SK-N-SH treated with all-trans-retinoic acid at 6 μM for 48 hours (cell line): ENCODE results near the gene LRBA.

ENCODE experiments used
- ATAC-seq: fragments of 200-7000 bp; cut with Tn5 transposase; 3 replicates; pipeline ENCODE4 v1.9.1; 2020; ENCODE audit warnings: mild to moderate bottlenecking, moderate library complexity
- ARNTL ChIP-seq: fragments of 450-650 bp; formaldehyde crosslinking; IDR thresholded peaks from 2 replicates; pipeline ENCODE4 v1.5.0; 2020; ENCODE audit warnings: low read depth, mild to moderate bottlenecking, moderate library complexity, borderline replicate concordance
- BACH2 ChIP-seq: fragments of 250-450 bp; sonication (Bioruptor Pico); IDR thresholded peaks from 2 replicates; pipeline ENCODE4 v1.9.0; 2021; ENCODE audit warnings: mild to moderate bottlenecking, borderline replicate concordance
- CSDC2 ChIP-seq: fragments of 250-450 bp; sonication (Bioruptor Pico); IDR thresholded peaks from 2 replicates; pipeline ENCODE4 v1.5.0; 2020; ENCODE audit warnings: mild to moderate bottlenecking, moderate library complexity
- ESRRG ChIP-seq: fragments of 250-450 bp; sonication (Bioruptor Pico); IDR thresholded peaks from 2 replicates; pipeline ENCODE4 v1.6.1; 2021; ENCODE audit warnings: mild to moderate bottlenecking
- ISL1 ChIP-seq: fragments of 250-450 bp; sonication (Bioruptor Pico); IDR thresholded peaks from 2 replicates; pipeline ENCODE4 v2.1.2; 2022; ENCODE audit warnings: mild to moderate bottlenecking, moderate library complexity
- OSR1 ChIP-seq: fragments of 250-450 bp; sonication (Bioruptor Pico); IDR thresholded peaks from 2 replicates; pipeline ENCODE4 v1.8.0; 2022; ENCODE audit warnings: moderate library complexity, mild to moderate bottlenecking, inconsistent platforms
- PPARA ChIP-seq: fragments of 250-450 bp; sonication (Bioruptor Pico); IDR thresholded peaks from 2 replicates; pipeline ENCODE4 v1.5.0; 2020; ENCODE audit warnings: mild to moderate bottlenecking, borderline replicate concordance
- RARB ChIP-seq: fragments of 250-450 bp; sonication (Bioruptor Pico); IDR thresholded peaks from 2 replicates; pipeline ENCODE4 v1.8.0; 2021; ENCODE audit warnings: mild to moderate bottlenecking, moderate library complexity
- SNAI2 ChIP-seq: fragments of 250-450 bp; sonication (Bioruptor Pico); IDR thresholded peaks from 2 replicates; pipeline ENCODE4 v1.5.0; 2020; ENCODE audit warnings: mild to moderate bottlenecking, moderate library complexity
- TCF4 ChIP-seq: fragments of 250-450 bp; sonication (Bioruptor Pico); IDR thresholded peaks from 2 replicates; pipeline ENCODE4 v1.8.0; 2021; ENCODE audit warnings: mild to moderate bottlenecking, moderate library complexity, borderline replicate concordance
- TOX ChIP-seq: fragments of 250-450 bp; sonication (Bioruptor Pico); IDR thresholded peaks from 2 replicates; pipeline ENCODE4 v1.8.0; 2021; ENCODE audit warnings: mild to moderate bottlenecking, moderate library complexity, borderline replicate concordance
- ZC3H10 ChIP-seq: fragments of 250-450 bp; sonication (Bioruptor Pico); IDR thresholded peaks from 2 replicates; pipeline ENCODE4 v1.5.1; 2021; ENCODE audit warnings: mild to moderate bottlenecking, moderate library complexity
- ZFP3 ChIP-seq: fragments of 250-450 bp; sonication (Bioruptor Pico); IDR thresholded peaks from 2 replicates; pipeline ENCODE4 v1.5.0; 2020; ENCODE audit warnings: mild to moderate bottlenecking, moderate library complexity
- ZFP30 ChIP-seq: fragments of 450-650 bp; formaldehyde crosslinking; IDR thresholded peaks from 2 replicates; pipeline ENCODE4 v1.5.0; 2022; ENCODE audit warnings: mild to moderate bottlenecking, moderate library complexity
- ZNF565 ChIP-seq: fragments of 450-650 bp; formaldehyde crosslinking; conservative IDR thresholded peaks from 2 replicates; pipeline ENCODE4 v1.5.0; 2020; ENCODE audit warnings: low read depth, mild to moderate bottlenecking, moderate library complexity
- ZNF70 ChIP-seq: fragments of 450-650 bp; formaldehyde crosslinking; IDR thresholded peaks from 2 replicates; pipeline ENCODE4 v1.5.0; 2020; ENCODE audit warnings: mild to moderate bottlenecking, moderate library complexity
- TF ChIP-seq, protein P1 (sequence below): fragments of 250-450 bp; sonication (Bioruptor Pico); IDR thresholded peaks from 2 replicates; pipeline ENCODE4 v1.5.1; 2021; ENCODE audit warnings: mild to moderate bottlenecking, moderate library complexity
- TF ChIP-seq, protein P2 (sequence below): fragments of 250-450 bp; sonication (Bioruptor Pico); IDR thresholded peaks from 2 replicates; pipeline ENCODE4 v1.5.0; 2020; ENCODE audit warnings: mild to moderate bottlenecking, moderate library complexity
- TF ChIP-seq, protein P3 (sequence below): fragments of 250-450 bp; sonication (Bioruptor Pico); IDR thresholded peaks from 2 replicates; pipeline ENCODE4 v1.5.1; 2020; ENCODE audit warnings: low read depth, mild to moderate bottlenecking, moderate library complexity
- TF ChIP-seq, protein P4 (sequence below): fragments of 250-450 bp; sonication (Bioruptor Pico); IDR thresholded peaks from 2 replicates; pipeline ENCODE4 v1.8.0; 2020; ENCODE audit warnings: mild to moderate bottlenecking, moderate library complexity, borderline replicate concordance

The LRBA gene

DNA sequence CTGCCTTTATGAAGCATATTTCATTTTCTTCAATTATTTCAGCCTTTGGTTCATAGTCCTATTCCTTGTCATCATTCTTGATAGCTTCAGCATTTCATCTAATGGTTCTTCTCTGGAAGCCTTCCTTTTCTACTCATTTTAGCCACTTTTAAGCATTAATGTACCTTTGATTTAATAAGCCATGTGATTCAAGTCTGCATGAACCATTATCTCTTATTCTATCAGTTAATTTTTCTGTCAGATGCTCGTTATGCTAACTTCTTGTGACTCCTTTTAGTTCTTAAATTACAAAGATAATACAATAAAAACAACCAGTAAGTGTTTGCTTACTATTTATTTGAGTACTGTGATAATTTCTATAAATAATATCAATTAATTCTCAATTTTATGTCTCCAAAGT, 643.2 kb downstream of the LRBA start:
- ATAC-seq: no peak; the same call in 2 of the 3 replicates

DNA sequence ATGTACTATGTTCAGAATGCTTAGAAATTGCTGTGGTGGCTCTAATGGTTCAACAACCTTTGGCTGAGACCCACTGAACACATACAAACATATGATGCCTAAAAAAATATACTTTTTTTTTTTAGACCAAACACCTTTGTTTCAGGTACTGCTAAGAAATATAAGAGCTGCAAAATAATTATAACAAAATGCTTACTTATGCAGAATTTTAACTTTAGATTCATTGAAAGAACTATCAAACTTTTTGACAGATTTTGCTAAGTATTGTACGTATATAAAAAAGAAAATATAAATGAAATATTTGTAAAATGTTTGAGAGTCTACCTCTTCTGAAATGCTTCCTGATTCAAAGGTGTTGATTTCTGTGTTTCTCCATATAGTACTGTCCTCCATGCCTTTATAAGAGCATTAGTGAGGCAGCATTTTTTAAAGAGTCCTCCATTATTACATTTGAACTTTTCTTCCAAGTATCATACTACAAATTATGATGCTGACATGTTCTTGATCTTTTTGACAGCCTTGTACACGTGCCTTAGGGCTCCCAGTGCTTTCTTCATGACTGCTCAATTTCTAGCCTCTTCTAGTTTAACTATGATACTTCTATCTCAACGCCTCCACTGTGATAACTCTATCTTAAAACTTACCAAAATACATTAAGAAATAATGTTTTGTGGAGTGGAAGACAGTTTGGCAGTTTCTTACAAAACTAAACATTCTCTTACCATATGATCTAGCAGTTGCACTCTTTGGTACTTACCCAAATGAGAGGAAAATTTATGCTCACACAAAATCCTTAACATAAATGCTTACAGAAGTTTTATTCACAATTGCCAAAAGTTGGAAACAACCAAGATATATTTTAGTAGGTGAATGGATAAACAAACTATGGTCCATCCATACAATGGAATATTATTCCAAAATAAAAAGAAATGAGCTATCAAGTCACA, 645.4 kb downstream of the LRBA start:
- ATAC-seq: no peak
- TF ChIP-seq TOX: no peak
- TF ChIP-seq ISL1 (CRISPR knock-in tag): no peak
- TF ChIP-seq ZC3H10 (CRISPR knock-in tag): no peak
- no peak for TF ChIP-seq ESRRG (CRISPR knock-in tag)
- TF ChIP-seq OSR1: no peak
- no peak for TF ChIP-seq ZFP30
- no peak for TF ChIP-seq RARB
- TF ChIP-seq BACH2 (CRISPR knock-in tag): no peak
- no peak for TF ChIP-seq ZNF70 (CRISPR knock-in tag)
- TF ChIP-seq, protein P1, sequence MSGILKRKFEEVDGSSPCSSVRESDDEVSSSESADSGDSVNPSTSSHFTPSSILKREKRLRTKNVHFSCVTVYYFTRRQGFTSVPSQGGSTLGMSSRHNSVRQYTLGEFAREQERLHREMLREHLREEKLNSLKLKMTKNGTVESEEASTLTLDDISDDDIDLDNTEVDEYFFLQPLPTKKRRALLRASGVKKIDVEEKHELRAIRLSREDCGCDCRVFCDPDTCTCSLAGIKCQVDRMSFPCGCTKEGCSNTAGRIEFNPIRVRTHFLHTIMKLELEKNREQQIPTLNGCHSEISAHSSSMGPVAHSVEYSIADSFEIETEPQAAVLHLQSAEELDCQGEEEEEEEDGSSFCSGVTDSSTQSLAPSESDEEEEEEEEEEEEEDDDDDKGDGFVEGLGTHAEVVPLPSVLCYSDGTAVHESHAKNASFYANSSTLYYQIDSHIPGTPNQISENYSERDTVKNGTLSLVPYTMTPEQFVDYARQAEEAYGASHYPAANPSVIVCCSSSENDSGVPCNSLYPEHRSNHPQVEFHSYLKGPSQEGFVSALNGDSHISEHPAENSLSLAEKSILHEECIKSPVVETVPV (CRISPR knock-in tag): no peak
- TF ChIP-seq, protein P2, sequence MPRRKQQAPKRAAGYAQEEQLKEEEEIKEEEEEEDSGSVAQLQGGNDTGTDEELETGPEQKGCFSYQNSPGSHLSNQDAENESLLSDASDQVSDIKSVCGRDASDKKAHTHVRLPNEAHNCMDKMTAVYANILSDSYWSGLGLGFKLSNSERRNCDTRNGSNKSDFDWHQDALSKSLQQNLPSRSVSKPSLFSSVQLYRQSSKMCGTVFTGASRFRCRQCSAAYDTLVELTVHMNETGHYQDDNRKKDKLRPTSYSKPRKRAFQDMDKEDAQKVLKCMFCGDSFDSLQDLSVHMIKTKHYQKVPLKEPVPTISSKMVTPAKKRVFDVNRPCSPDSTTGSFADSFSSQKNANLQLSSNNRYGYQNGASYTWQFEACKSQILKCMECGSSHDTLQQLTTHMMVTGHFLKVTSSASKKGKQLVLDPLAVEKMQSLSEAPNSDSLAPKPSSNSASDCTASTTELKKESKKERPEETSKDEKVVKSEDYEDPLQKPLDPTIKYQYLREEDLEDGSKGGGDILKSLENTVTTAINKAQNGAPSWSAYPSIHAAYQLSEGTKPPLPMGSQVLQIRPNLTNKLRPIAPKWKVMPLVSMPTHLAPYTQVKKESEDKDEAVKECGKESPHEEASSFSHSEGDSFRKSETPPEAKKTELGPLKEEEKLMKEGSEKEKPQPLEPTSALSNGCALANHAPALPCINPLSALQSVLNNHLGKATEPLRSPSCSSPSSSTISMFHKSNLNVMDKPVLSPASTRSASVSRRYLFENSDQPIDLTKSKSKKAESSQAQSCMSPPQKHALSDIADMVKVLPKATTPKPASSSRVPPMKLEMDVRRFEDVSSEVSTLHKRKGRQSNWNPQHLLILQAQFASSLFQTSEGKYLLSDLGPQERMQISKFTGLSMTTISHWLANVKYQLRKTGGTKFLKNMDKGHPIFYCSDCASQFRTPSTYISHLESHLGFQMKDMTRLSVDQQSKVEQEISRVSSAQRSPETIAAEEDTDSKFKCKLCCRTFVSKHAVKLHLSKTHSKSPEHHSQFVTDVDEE: no peak
- no peak for TF ChIP-seq ZNF565 (CRISPR knock-in tag)
- no peak for TF ChIP-seq ZFP3 (CRISPR knock-in tag)
- TF ChIP-seq, protein P3, sequence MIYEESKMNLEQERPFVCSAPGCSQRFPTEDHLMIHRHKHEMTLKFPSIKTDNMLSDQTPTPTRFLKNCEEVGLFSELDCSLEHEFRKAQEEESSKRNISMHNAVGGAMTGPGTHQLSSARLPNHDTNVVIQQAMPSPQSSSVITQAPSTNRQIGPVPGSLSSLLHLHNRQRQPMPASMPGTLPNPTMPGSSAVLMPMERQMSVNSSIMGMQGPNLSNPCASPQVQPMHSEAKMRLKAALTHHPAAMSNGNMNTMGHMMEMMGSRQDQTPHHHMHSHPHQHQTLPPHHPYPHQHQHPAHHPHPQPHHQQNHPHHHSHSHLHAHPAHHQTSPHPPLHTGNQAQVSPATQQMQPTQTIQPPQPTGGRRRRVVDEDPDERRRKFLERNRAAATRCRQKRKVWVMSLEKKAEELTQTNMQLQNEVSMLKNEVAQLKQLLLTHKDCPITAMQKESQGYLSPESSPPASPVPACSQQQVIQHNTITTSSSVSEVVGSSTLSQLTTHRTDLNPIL (CRISPR knock-in tag): no peak
- TF ChIP-seq, protein P4, sequence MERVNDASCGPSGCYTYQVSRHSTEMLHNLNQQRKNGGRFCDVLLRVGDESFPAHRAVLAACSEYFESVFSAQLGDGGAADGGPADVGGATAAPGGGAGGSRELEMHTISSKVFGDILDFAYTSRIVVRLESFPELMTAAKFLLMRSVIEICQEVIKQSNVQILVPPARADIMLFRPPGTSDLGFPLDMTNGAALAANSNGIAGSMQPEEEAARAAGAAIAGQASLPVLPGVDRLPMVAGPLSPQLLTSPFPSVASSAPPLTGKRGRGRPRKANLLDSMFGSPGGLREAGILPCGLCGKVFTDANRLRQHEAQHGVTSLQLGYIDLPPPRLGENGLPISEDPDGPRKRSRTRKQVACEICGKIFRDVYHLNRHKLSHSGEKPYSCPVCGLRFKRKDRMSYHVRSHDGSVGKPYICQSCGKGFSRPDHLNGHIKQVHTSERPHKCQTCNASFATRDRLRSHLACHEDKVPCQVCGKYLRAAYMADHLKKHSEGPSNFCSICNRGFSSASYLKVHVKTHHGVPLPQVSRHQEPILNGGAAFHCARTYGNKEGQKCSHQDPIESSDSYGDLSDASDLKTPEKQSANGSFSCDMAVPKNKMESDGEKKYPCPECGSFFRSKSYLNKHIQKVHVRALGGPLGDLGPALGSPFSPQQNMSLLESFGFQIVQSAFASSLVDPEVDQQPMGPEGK (CRISPR knock-in tag): no peak
- no peak for TF ChIP-seq PPARA (CRISPR knock-in tag)

More for the DNA sequence above, 643.2 kb downstream of the LRBA start:
- no peak for TF ChIP-seq ZFP30
- TF ChIP-seq, protein P2: no peak
- TF ChIP-seq ZNF565 (CRISPR knock-in tag): 0 out of 2 replicates have a peak, but pooled peaks have one; percentile 34
- TF ChIP-seq, protein P4 (CRISPR knock-in tag): 0 out of 2 replicates have a peak, but pooled peaks have one; percentile 45
- peak; percentile 92 for TF ChIP-seq ISL1 (CRISPR knock-in tag)
- no peak for TF ChIP-seq CSDC2 (CRISPR knock-in tag)
- TF ChIP-seq ARNTL: no peak
- no peak for TF ChIP-seq TOX
- TF ChIP-seq SNAI2 (CRISPR knock-in tag): peak; percentile 59; the same call in 1 of the 2 replicates
- TF ChIP-seq, protein P1 (CRISPR knock-in tag): 0 out of 2 replicates have a peak, but pooled peaks have one; percentile 34
- TF ChIP-seq TCF4 (CRISPR knock-in tag): peak; percentile 29; the same call in 1 of the 2 replicates
- TF ChIP-seq ZC3H10 (CRISPR knock-in tag): peak; percentile 91
- TF ChIP-seq ESRRG (CRISPR knock-in tag): peak; percentile 80; the same call in 1 of the 2 replicates
- no peak for TF ChIP-seq OSR1
- TF ChIP-seq PPARA (CRISPR knock-in tag): no peak
